Measurements from ENCODE around the gene RBMS3.
"Not testable (repeated sequence)": the region's sequence is repeated elsewhere in the genome, so short reads cannot be mapped to it uniquely, and the experiment has no call there.

DNA sequence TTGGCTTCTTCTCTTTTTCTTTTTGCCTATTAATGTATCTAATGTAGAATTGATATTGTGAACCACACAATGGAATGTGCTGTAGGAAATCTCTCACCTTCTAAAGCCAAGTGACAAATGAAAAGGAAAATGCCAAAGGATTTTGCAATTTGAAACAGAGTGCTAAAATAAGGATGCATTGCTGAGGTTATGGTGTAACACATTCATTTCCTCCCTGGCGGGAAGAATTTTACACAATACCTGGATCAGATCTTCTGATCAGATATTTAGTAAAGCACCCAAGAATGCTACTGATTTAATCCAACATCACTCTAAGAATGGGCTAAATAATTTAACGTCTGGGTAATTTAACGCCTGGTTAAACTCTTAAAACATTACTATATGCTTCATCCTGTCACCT lies 527.5 kb downstream of the RBMS3 start:
- TF ChIP-seq, protein P1, sequence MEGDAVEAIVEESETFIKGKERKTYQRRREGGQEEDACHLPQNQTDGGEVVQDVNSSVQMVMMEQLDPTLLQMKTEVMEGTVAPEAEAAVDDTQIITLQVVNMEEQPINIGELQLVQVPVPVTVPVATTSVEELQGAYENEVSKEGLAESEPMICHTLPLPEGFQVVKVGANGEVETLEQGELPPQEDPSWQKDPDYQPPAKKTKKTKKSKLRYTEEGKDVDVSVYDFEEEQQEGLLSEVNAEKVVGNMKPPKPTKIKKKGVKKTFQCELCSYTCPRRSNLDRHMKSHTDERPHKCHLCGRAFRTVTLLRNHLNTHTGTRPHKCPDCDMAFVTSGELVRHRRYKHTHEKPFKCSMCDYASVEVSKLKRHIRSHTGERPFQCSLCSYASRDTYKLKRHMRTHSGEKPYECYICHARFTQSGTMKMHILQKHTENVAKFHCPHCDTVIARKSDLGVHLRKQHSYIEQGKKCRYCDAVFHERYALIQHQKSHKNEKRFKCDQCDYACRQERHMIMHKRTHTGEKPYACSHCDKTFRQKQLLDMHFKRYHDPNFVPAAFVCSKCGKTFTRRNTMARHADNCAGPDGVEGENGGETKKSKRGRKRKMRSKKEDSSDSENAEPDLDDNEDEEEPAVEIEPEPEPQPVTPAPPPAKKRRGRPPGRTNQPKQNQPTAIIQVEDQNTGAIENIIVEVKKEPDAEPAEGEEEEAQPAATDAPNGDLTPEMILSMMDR (IDR thresholded peaks at IDR 0.05) = not testable (repeated sequence)
- not testable (repeated sequence) for TF ChIP-seq EZH2, EZH2phosphoT487 (IDR thresholded peaks at IDR 0.05)
